DMS 273 (cell line): Measurements from ENCODE around the gene HNRNPDL.
A peak's percentile ranks its signal among the peaks of the same experiment; 100 is the strongest.
"Not testable (repeated sequence)": the region's sequence is repeated elsewhere in the genome, so short reads cannot be mapped to it uniquely, and the experiment has no call there.

Experiments
- DNase-seq: peaks from one replicate; lab custom pipeline; 2025; ENCODE audit not compliant: unreplicated experiment; lab: John Stamatoyannopoulos, UW

Gene HNRNPDL

DNA sequence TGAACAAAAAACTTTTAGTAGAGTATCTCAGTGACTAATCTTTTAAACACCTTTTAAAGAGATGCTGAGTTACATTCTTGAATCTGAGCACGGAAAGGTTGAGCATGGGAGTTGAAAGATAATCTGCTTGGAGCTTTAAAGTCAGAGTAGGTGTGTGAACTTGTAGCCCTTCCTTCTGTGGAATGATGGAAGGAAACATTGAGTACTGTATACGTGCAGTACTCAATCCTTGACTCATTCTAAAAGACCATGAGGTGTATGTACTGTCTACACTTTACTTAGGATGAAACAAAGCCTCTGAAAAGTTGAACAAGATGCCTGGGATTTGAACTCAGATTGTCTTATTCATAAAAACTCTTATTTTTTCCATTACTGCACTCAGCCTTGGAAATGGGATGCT, 3.5 kb upstream of the HNRNPDL start:
- DNase-seq: no peak

DNA sequence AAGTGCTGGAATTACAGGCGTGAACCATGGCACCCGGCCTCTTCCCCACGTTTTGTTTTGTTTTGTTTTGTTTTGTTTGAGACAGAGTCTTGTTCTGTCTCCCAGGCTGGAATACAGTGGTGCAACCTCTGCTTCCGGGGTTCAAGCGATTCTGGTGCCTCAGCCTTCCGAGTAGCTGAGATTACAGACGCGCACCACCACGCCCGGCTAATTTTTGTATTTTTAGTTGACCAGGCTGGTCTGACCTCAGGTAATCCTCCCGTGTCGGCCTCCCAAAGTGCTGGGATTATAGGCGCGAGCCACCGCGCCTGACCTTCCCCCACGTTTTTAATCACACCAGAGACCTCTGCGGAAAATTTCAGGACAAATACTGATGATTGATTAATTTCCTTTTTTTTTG, 2.3 kb upstream of the HNRNPDL start:
- no peak for DNase-seq

DNA sequence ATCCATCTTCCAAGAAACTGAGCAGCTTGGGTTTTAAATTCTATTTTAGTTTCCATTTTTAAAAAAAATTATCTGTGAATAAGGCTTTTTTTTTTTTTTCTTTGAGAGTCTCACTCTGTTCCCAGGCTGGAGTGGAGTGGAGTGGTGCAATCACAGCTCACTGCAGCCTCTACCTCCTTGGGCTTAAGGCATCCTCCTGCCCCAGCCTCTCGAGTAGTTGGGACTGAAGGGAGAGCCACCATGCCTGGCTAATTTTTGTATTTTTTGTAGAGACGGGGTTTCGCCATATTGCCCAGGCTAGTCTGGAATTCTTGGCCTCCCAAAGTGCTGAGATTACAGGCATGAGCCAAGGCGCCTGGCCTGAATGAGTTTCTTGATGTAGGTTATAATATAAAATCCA, 1.6 kb upstream of the HNRNPDL start:
- DNase-seq: no peak

DNA sequence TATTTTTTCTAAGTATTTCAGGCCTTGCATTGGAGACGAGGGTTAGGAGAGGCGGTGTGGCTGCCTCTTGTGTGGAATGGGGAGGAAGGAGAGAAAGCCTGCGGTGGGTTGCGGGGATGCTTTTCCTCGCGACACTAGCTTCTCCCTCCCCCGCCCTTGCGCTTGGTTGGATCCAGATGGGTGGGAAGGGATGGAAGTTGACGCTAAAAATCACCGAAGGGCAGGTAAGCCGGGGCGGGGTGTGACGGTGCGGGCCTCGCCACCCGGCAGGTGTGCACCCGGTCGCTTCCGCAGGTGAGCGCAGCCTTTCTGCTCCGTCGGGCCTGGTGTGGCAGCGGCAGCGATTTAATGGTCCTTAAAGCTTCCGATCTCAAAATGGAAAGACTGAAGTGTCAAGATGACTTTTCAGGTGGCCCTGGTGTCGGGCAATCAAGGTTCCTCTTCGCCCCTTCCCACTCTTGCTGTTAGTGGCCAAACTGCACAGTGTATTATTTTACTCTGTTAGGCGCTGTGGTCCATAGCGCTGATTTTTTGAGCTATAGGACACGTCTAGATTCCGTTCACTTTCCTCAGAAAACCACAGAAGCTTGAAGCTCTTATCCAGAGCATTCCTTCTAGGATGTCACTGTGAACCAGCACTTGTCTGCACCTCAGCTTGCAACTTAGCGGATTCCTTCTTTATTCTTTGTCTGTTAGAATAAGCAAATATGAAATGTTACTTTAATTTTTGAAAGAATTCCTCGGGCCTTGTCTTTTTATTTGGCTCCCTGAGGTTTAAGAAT, 893 bp upstream of the HNRNPDL start:
- peak; percentile 66 for DNase-seq

DNA sequence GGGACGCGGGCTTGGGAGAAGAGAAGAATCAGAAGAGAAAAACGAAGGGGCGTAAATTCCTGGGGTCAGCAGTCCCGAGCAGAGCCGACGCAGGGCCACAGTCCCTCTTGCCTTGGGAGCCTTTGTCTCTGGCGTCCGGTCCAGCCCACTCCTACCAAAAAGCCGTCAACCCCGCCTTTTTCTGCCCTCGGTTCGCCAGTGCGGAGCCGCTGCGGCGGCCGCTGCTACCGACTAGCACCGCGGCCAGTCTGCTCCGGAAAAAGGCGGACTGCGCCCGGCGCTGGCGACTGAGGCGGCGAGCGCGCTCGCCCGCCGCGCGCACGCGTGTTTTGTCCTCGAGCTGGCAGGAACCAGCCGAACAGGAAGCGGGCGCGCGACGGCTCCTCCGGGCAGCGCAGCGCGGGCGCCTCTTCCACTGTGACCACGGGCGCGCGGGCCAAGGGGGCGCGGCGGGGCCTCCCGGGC, 502 bp downstream of the HNRNPDL start:
- peak; percentile 82 for DNase-seq

DNA sequence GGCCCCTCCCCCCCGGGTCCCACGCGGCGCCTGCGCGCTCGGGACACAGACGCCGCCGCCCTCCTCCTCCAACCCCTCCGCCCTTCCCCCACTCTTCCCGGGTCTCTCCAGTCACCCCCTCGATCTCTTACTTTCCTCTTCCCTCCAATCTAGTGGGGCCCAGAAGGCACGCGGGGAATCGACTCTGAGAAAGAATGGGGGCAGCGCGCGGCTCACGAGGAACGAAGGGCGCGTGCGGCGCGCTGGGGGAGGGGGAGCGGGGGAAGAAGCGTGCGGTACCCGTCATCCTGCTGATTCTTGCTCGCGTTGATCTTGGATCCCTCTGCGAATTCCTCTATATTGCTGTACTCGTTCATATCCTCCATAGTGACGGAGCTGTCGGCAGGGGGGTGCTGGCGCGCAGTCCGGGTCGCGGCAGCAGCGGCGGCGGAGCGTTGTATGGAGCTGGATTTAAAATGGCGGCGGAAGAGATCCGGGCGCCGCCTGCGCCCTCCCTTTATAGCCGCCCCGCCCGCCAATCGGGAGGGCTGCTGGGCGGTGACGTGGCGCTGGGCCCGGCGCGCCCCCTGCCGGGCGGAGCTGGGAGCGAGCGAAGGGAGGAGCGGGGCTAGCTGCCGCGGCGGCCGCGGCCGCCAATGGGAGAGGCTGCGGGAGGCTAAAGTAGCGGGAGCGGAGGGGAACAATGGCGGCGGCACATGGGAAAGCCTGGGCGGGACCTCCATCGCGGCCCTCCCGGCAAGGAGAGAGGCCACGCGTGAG, 1.1 kb downstream of the HNRNPDL start:
- DNase-seq: peak; percentile 95

DNA sequence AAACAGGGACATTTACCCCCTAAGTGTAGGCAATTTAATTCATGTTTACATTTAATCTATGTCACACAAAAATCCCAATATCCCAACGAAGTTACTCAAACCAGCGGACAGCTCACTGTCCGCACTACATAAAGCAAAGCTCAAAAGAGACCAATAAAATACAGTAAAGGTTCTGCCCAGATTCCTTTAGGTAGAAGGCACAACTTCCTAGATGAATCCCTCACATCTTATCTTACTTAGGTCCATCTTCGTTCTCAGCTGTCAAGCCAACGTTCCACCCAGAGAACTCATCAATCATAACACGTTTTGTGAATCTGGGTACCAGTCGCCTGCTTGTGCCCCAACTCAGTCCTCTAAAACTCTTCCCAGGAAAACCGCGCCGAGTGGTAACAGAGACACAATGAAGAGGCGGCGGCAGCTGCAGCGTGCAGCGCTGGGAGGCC, 1.7 kb downstream of the HNRNPDL start:
- no peak for DNase-seq

DNA sequence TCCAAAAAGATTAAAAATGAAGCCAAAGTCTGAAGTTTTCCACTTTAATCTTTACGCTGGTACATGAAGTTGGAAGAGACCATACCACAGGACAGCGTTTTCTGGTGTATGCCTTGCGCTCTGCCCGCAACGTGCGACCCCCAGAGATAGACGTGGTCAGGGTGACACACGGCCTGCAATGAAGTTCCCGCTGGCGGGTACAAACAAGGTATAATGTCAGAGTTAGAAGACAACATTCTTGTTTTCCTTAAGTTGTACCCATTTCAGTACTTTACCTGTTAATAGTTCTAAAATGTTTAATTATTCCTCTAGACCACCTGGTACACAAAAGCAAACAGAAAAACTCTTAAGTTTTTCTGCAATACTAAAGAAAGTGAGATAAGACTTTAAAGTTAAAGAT, 4.8 kb downstream of the HNRNPDL start:
- DNase-seq: no peak

DNA sequence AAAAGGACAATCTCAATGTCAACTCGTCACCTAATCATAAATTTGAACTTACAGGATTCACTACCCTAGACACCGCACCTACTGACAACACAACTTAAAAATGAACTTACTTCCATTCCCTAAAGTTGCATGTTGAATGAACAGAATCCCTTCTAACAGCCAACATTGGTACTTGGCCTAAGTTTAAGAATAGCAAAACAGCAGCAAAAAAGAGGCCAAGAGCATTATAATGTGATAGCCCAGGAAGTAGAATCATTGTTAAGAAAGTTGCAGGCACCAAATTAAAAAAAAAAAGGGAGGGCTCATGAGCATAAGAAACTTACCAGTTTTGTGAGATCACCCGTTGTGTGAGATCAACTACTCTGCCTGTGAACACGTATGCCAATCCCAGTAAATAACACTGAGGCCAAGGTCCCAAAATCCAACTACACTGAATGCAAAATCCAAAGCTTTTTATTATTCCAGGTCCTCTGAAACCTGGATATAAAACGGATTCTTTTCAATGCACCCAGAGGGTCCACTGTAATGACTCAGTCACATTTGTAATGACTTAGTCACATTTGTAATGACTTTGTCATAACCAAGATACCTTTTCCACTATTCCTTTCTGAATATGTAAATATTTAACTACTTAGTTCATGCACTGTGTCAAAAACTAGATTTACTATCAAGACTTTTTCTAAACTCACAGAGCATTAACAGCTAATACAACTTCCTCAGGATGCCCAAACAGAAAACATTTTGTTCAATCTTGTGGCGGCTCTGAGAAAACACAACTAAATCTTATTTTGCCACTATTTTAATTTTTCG, 6.8 kb downstream of the HNRNPDL start:
- DNase-seq: peak; percentile 50

DNA sequence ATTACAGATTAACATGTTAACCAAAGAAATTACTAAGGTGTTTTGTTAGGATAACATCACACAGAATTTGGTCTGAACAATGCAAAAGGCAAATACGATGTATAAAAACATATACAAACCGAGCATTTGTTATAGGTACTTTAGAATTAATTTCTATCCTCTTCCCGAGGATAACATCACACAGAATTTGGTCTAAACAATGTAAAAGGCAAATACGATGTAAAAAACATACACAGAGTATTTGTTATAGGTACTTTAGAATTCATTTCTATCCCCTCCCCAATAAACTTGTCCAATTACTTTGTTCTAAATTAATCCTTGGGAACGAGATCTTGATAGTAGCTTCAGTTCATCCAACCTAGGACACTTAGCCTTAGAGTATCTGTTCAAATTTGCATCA, 7.6 kb downstream of the HNRNPDL start:
- DNase-seq: no peak

DNA sequence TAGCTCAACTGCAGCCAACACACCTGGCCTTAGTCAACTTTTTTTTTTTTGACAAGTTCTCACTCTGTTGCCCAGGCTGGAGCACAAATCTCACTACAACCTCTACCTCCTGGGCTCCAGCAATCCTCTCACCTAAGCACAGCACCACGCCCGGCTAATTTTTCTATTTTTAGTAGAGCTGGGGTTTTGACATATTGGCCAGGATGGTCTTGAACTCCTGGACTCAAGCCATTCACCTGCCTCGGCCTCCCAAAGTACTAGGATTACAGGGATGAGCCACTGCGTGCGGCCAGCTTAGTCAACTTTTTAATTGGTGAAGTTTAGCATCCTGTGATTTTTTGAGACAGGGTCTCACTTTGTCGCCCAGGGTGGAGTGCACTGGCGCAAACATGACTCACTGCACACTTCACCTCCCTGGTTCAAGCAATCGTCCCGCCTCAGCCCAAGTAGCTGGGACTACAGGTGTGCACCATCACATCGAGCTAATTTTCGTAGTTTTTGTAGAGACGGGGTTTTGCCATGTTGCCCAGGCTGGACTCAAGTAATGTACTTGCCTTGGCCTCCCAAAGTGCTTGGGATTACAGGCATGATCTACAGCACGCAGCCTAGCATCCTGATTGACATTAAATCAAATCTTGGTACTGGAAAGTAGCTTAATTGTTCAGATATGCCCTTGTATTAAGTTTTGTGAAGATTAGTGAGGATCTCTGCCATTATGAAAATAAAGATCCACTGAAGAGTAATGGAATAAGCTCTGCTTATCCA, 8.3 kb downstream of the HNRNPDL start:
- DNase-seq: peak; percentile 48

DNA sequence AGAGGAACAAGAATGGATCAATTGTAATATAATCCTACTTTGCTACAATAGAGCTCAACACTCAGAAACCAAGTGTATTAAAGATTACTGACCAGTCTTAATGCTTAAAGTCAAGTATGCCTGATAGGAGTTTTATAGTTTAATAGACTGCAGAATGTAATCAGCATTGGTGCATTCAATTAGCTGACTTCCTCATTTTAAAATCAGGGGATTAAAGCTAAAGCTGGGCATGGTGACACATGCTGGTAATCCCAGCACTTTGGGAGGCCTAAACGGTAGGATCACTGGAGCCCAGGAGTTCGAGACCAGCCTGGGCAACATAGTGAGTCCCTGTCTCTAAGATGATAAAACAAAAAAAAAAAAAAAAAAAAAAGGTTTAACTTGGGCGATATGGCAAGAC, 10.8 kb downstream of the HNRNPDL start:
- no peak for DNase-seq

DNA sequence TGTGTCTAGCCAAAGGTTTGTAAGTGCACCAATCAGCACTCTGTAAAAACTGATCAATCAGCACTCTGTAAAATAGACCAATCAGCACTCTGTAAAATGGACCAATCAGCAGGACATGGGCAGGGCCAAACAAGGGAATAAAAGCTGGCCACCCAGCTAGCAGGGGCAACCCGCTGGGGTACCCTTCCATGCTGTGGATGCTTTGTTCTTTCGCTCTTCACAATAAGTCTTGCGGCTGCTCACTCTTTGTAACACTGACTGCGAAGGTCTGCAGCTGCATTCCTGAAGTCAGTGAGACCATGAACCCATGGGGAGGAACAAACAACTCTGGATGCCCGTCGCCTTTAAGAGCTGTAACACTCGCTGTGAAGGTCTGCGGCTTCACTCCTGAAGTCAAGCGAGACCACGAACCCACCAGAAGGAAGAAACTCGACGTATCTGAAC, 14.3 kb downstream of the HNRNPDL start:
- no peak for DNase-seq

DNA sequence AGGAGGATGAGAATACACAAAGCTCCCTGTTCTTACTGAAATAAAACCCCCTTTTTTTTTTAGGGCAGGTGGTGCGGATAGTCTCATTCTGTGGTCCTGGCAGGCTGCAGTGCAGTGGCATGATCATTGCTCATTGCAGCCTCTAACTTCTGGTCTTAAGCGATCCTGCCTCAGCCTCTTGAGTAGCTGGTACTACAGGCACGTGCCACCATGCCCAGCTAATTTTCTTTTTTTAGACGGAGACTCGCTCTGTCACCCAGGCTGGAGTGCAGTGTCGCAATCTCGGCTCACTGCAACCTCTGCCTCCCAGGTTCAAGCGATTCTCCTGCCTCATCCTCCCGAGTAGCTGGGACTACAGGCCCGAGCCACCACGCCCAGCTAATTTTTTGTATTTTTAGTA, 15.2 kb downstream of the HNRNPDL start:
- DNase-seq: not testable (repeated sequence)

DNA sequence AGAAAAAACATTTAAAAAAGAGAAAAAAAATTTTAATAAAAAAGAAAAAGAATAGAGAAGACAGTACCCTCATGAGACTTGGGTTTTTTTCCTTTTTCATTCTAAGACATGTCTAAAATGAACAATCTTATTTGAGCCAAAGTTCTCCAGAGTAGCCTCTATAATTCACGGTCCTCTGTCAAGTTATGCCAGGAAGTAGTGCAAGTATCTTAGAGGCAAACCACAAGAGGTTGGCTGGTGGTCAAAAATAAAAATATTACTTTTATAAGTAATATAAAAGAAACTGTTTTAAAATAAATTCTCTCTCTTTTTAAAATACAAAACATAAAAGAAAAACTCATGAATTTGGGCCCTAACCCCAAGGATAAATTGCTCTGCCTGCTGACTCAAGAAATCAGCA, 26.5 kb downstream of the HNRNPDL start:
- DNase-seq: no peak

DNA sequence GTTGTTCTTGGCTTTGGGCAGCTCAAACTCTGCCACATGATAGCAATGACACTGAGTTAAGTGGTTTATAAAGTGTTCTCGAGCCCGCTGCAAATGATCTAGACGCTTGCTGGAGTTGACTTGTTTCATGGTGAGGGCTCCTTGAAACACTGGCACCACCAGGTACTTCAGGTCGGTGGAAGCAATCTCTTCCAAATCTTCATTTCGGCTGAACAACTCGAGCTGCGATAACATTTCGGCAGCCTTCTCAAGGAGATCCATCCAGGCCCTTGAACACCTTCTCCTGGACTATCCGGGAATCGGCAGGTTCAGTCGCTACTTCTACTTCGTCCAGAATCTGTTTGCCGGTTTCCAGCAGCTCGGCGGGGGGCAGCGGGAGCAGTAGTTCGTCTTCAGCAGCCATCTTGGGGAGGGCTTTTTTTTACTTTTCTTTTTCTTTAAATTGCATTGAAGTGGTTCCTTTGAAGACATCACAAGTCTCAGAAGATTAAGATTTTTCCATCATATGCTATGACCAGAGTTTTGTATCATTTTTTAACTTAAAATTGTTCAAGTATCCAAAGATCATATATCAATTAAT, 28.0 kb downstream of the HNRNPDL start:
- DNase-seq: no peak

DNA sequence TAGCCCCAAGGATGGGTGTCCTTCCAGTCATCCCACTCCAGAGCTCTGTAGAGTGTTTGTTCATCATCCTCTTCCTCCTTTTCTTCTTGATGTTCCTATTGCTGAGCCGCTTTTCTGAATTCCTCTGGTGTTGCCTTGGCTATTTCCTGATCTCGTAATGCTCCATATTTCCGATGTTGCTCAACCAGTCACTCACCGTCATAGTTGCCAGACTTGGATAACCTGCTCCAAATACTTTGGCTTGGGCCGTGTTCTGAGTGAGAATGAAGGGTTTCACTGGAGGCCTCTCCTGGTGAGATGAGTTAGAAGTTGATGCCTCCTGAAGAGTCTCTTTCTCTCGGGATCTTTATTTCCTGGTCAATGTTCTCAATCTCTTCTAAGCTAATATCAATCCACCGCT, 28.7 kb downstream of the HNRNPDL start:
- no peak for DNase-seq

DNA sequence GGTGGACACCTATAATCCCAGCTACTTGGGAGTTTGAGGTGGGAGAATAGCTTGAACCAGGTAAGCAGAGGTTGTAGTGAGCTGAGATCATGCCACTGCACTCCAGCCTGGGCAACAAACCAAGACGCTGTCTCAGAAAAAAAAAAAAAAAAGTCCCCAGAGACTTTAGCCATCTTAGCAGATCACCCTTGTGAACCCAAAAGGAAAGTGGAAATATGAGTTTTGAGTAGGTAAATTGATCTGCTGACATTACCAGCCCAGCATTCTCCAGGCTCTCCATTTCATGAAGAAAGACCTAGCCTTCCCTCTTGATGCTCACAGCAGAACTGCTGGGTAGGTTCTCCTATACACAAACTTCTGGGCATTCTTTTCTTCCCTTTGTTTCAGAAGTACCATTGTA, 32.0 kb downstream of the HNRNPDL start:
- no peak for DNase-seq

DNA sequence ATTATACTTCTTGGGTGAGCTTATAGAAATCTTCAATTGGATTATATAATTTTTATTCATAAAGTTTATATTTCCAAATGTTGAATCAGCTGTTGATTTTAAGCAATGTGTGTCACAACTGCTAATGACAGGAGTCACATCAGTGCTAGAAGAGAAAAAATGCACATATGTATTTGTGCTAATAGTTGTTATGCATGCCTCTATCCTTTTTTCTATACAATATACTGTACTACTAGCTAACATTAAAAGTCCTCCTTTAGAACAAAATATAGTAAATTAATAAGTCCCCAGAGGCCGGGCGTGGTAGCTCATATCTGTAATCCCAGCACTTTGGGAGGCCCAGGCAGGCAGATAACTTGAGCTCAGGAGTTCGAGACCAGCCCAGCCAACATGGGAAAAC, 32.7 kb downstream of the HNRNPDL start:
- no peak for DNase-seq

DNA sequence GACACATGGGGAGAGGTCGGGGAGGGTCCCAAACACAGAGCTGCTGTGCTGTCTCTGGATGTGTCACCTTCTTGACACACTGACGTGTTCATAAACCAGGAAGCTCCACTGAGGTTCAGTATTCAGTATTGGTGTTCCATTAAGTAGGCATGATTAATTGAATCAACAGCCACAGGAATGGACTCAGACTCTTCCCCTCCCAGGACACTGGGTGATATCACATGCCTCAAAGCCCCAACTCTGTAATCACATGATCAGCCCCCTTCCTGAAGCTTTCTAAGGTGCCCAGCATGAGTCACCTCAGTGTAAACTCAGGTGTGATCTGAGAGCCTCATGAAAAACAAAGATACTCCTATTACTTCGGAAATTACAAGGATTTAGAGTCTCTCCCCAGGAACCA, 35.4 kb downstream of the HNRNPDL start:
- no peak for DNase-seq
